ENCODE results near the gene MZF1. TPM values are rescaled to one million over a fixed set of nuclear protein-coding genes. Genes with fewer than 3 reads are reported as not detected.

Gene MZF1
- total RNA-seq, 4 donors from 2014 or later: 6.8 to 21.5 (median 15.1) TPM

DNA sequence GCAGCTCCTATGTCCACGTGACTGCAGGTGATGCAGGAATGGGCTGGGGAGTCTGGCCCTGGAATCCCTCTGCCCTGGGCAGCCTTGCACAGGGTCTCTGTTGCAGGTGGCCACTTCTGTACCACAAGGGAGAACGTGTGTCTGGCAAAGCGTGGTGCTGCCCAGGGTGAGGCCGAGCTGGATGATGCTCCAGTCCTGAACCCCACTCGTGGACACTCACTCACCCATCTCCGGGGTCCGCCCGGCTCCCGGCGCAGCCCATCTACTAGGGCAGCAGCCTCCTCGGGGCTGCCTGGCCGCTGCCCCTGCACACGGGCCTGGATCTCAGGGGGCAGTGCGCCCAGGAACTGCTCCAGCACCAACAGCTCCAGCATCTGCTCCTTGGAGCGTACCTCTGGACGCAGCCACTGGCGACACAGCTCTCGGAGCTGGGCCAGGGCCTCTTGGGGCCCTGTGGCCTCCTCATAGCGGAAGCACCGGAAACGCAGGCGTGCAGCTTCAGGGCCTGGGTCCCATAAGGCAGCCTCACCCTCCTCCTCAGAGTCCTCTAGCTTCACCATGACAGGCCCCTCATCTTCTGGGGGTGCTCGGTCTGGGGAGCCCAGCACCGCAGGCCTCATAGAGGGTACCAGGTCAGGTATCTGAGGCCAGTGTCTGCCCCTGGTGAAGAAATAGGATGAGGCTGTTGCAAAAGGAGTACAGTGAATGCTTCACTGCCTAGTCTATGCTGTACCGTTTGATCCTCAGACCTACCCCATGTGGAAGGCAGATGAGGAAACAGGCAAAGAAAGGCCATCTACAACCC lies 2.2 kb downstream of the MZF1 start:
- H3K4me3 ChIP-seq: no peak overlapping the region
- no peaks in the 10 kb centered on the region for H3K27me3 ChIP-seq
- ATAC-seq (no peak), DNase-seq (peak in 1 of 2 donors; percentile 11)
- TF ChIP-seq POLR2A (IDR thresholded peaks at IDR 0.05): no peak
- TF ChIP-seq, protein P1, sequence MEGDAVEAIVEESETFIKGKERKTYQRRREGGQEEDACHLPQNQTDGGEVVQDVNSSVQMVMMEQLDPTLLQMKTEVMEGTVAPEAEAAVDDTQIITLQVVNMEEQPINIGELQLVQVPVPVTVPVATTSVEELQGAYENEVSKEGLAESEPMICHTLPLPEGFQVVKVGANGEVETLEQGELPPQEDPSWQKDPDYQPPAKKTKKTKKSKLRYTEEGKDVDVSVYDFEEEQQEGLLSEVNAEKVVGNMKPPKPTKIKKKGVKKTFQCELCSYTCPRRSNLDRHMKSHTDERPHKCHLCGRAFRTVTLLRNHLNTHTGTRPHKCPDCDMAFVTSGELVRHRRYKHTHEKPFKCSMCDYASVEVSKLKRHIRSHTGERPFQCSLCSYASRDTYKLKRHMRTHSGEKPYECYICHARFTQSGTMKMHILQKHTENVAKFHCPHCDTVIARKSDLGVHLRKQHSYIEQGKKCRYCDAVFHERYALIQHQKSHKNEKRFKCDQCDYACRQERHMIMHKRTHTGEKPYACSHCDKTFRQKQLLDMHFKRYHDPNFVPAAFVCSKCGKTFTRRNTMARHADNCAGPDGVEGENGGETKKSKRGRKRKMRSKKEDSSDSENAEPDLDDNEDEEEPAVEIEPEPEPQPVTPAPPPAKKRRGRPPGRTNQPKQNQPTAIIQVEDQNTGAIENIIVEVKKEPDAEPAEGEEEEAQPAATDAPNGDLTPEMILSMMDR (IDR thresholded peaks at IDR 0.05 in 4 of 5, conservative IDR thresholded peaks at IDR 0.05 in 1 of 5): no peak
- no peaks in the 10 kb centered on the region for H3K9me3 ChIP-seq
- H3K4me1 ChIP-seq: peaks cover 14 to 18% of the 10 kb centered on the region in 2 donors
- no peak overlapping the region for H3K27ac ChIP-seq
- intact Hi-C loops (cut with DNase I; ENCODE audit: low total_unique reads) (no loop called here), in situ Hi-C loops (cut with MboI; ENCODE audit: low sequenced_read_pairs in 4 of 4) (no loop called here)
- H3K36me3 ChIP-seq: peaks cover 0 to 32% of the 10 kb centered on the region in 2 donors

DNA sequence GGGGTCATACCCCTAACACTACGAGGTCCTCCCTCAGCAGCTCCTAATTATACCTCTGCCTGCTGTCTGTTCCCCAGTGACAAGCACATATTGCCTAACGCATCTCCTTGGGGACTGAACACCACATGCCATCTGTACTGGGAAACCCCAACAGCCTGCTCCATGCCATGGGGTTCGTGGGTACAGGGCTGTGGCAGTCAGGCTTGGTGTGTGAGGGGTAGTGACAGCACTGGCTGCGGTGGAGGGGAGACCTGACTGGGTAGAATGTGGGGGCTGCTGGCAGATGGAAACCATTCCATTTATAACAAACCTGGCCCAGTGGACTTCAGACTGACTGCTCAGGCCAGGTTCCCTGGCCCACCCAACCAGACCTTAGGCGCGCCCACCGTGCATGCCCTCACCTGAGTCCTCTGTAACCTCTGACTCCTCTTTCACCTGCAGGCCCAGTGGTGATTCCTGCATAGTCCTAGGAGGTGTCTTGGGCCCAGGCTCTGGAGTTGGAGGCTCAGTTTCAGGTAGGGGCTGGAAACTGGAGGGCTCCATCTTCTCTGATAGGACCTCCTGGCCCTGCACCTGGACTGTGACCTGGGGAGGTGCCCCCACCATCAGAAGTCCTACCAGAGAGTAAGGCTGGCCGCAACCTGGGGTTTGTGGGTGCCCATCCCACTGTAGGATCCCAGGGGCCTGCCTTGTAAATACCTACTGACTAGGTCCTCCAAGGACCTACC lies 3.0 kb downstream of the MZF1 start:
- Histone ChIP-seq H3K9me3 (no peaks in the 10 kb centered on the region), H3K27ac (no peak overlapping the region), H3K36me3 (peaks cover 0 to 32% of the 10 kb centered on the region in 2 donors), H3K4me3 (no peak overlapping the region), H3K4me1 (peaks cover 11 to 18% of the 10 kb centered on the region in 2 donors), H3K27me3 (no peaks in the 10 kb centered on the region)
- in situ Hi-C loops (cut with MboI; ENCODE audit: low sequenced_read_pairs in 4 of 4): no loop called here
- ATAC-seq: no peak
- peak in 1 of 2 donors; percentile 10 for DNase-seq
- intact Hi-C loops (cut with DNase I; ENCODE audit: low total_unique reads): no loop called here
- TF ChIP-seq, protein P1 (IDR thresholded peaks at IDR 0.05 in 4 of 5, conservative IDR thresholded peaks at IDR 0.05 in 1 of 5): no peak
- no peak for TF ChIP-seq POLR2A (IDR thresholded peaks at IDR 0.05)

DNA sequence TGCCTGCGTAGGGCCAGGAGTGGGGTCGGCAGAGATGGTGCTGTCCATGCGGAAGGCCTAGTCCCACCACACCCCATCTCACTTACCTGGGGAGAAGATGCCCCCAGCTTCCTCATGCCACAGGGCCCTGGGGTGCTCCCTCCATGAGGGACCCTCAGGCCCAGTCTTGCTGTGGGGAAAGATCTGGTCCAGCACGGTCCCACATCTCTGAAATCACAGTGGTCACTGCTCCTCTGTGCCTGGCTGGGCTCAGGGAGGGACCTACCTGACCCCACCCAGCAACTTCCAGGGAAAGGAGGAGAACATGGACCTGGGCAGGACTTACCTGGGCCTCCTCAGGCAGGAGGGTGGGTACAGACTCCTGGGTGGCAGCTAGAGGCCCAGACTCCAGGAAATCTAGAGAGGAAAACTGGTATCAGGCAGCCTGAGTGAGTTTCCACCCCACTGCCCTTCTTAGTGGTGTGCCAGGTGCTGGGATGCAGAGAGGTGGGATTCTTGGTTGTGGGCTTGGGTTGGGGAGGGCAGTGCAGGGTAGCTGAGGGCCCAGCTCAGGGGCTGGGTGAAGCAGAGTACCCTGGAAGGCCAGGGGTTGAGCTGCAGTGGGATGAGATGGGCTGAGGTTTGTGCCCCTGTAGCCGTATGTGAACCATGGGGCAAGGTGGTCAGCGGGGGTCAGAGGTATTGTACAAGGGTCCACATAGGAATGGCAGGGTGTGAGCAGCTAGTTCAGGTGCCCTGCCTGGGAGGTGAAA lies 3.8 kb downstream of the MZF1 start:
- Histone ChIP-seq H3K9me3 (no peaks in the 10 kb centered on the region), H3K4me1 (peaks cover 8 to 15% of the 10 kb centered on the region in 2 donors), H3K27me3 (no peaks in the 10 kb centered on the region), H3K27ac (no peak overlapping the region), H3K36me3 (peaks cover 0 to 32% of the 10 kb centered on the region in 2 donors), H3K4me3 (no peak overlapping the region)
- ATAC-seq: no peak
- no peak for TF ChIP-seq POLR2A (IDR thresholded peaks at IDR 0.05)
- TF ChIP-seq, protein P1 (IDR thresholded peaks at IDR 0.05 in 4 of 5, conservative IDR thresholded peaks at IDR 0.05 in 1 of 5): no peak
- intact Hi-C loops (cut with DNase I; ENCODE audit: low total_unique reads): no loop called here
- DNase-seq: peak in 1 of 2 donors; percentile 8
- in situ Hi-C loops (cut with MboI; ENCODE audit: low sequenced_read_pairs in 4 of 4): no loop called here

DNA sequence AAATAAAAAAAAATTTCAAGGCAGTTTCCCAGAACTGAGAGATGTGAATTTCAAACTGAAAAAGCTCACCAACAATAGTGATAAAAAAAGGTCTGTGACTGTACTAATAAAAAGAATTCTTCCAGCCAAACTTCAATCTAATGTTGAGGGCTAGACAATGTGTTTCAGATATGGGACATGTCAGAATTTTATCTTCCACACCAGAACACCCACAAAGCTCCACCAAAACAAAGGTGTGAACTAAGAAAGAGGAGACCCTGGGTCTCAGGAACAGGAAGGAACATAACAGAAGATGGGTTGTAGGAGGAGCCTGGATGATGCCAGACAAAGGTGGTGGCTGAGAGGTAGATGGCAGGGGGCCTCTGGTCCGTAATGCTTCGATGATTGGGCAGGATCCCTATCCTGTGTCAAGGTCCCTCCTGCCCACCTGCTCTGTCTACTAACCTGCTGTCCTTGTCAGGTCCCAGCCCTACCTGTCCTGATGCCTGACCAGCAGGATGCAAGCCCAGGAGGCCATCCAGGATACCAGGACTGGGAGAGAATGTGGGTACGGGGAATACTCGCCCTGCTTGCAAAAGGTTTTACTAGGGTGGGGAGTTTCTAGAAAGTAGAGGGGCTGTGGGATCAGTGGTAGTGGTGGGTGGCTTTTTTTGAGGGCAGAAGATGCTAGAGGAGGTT lies 4.5 kb downstream of the MZF1 start:
- Histone ChIP-seq H3K9me3 (no peaks in the 10 kb centered on the region), H3K4me3 (no peak overlapping the region), H3K36me3 (peaks cover 0 to 32% of the 10 kb centered on the region in 2 donors), H3K4me1 (peaks cover 7 to 9% of the 10 kb centered on the region in 2 donors), H3K27ac (no peak overlapping the region), H3K27me3 (no peaks in the 10 kb centered on the region)
- TF ChIP-seq, protein P1 (IDR thresholded peaks at IDR 0.05 in 4 of 5, conservative IDR thresholded peaks at IDR 0.05 in 1 of 5): no peak
- TF ChIP-seq POLR2A (IDR thresholded peaks at IDR 0.05): no peak
- DNase-seq (no peak), ATAC-seq (no peak)
- in situ Hi-C loops (cut with MboI; ENCODE audit: low sequenced_read_pairs in 4 of 4): no loop called here
- intact Hi-C loops (cut with DNase I; ENCODE audit: low total_unique reads): no loop called here

Data from gastrocnemius medialis (tissue), 4 donors.